ENCODE measurements around the gene WHRN.

WHRN gene

DNA sequence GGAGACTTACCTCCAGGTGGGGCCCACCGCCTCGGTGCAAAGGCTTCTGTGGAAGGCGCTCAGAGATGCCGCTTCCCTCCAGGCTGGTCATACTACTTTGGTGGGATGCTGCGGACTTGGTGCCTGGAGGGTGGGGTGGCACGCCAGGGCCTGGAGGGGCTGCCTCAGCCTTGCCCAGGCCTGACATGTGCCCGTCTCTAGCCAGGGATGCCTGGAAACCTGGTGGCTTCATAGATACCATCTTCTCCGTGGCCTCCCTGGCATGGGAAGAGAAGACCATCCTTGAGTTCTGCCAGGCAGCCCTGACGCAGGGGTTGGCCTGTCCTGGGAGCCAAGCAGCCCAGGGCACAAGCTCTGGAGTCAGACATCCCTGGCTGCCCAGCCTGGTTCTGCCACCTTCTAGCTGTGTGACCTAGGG is 147.4 kb downstream of the WHRN start:
- no peak for DNase-seq

DNA sequence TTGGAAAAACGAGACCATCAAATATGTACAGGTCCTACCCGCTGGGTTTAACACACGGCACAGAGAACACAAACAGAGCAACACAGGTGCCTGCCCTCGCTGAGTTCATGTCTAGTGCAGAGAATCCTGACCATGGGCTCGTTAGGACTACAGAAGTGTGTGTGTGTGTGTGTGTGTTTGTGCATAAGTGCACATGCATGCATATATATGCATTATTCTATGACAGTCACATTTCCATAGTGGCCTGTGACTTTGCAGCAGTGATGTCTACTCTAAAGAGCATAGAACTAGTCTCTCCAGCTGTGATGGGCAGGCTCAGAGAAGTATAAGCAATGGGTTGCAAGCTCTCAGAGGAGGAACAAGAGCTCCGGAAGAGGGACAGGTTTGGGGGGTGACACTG is 147.9 kb downstream of the WHRN start:
- DNase-seq = no peak

DNA sequence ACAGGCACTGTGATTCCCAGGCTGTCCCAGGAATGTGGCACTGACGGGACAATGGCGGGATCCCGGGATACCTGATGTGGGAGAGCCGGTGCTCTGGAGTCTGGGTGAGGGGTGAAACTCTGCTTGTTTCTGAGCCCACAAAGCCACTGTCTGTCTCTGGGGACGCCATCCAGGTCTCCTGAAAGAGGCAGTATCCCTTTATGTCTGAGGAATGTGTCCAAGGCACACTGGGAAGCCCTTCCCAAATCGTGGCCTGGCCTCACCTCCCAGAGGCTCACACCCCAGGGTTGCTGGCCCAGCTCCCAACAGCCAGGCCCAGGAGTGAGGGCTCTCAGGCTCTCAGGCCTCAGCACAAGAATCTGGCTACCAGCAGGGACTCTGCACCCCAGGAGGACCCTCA is 148.5 kb downstream of the WHRN start:
- DNase-seq = no peak

DNA sequence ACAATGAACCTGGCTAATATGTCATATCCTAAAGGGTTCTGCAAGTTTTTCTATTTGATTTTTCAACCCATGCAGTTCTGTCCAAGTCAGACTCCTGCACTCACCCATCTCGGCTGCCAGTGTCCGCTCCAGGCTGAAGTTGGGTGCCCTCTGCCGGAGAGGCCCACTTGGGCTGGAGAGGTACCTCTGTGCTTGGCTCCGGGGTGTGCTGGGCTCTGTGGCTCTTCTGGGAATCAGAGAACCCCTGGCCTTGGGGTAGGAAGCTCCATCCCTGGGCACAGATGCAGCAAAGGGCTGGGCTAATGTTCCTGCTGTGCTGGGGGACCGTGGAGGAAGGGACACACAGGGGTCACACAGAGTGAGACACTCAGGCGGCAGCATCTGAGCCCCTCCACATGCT is 149.5 kb downstream of the WHRN start:
- no peak for DNase-seq
